GM12878 (cell line): ENCODE data around the gene COPE. TPM values are rescaled to one million over a fixed set of nuclear protein-coding genes. Genes with fewer than 3 reads are reported as not detected.

Experiments used
- ATAC-seq: fragments of 200-7000 bp; cut with Tn5 transposase; 3 replicates; pipeline ENCODE4 v1.9.1; 2020; ENCODE audit warnings: mild to moderate bottlenecking, moderate library complexity
- BruUV-seq: library from RNA; stranded (reverse); fragments of 400-500 nt; replicated peaks from 2 replicates; lab custom pipeline; 2021; lab: Mats Ljungman, UMichigan
- CTCF ChIA-PET: fragments of 300-600 bp; sonication (Branson Sonifier 250); formaldehyde crosslinking; extraction: SDS; loops from one replicate; lab custom pipeline; 2021; ENCODE audit warnings: inconsistent platforms; lab: Yijun Ruan, JAX
- POLR2A ChIA-PET: fragments of 350-600 bp; formaldehyde crosslinking; extraction: SDS; loops from one replicate; lab custom pipeline; 2021; ENCODE audit warnings: inconsistent platforms; lab: Charles Lee
- RAD21 ChIA-PET: fragments of 300-600 bp; sonication (Branson Sonifier 250); formaldehyde crosslinking; loops from one replicate; lab custom pipeline; 2023; ENCODE audit warnings: antibody characterized with exemption; ENCODE audit not compliant: unreplicated experiment; lab: Charles Lee
- SMC1A ChIA-PET: fragments of 300-600 bp; sonication (Branson Sonifier 250); formaldehyde crosslinking; loops from one replicate; lab custom pipeline; 2023; ENCODE audit not compliant: unreplicated experiment, uncharacterized antibody; lab: Charles Lee
- DNase-seq: peaks from one replicate; pipeline ENCODE4 v3.0.0-alpha.2; 2011; ENCODE audit warnings: low read depth, low spot score
- FAIRE-seq: peaks from 3 replicates; lab custom pipeline; 2011; peaks lifted over from hg19 to GRCh38; lab: Jason Lieb, UNC
- H2AFZ ChIP-seq: 2 replicates; pipeline ENCODE4 v1.6.0; 2011; ENCODE audit warnings: low read depth, low read length, control low read depth; ENCODE audit not compliant: control insufficient read depth
- H3K27ac ChIP-seq: 2 replicates; pipeline ENCODE4 v1.5.1; 2011; ENCODE audit warnings: control low read depth; ENCODE audit not compliant: control insufficient read depth, insufficient read depth
- H3K27me3 ChIP-seq, 2 experiments: replicated peaks in 1 of 2; 2 replicates each; pipeline versions ENCODE4 v1.6.0 to v1.6.1; 2011; ENCODE audit warnings: low read length in 1 of 2; ENCODE audit not compliant: control insufficient read depth in 2 of 2, insufficient read depth in 2 of 2
- H3K36me3 ChIP-seq, 2 experiments: 2 replicates each; pipeline ENCODE4 v1.5.1; 2011; ENCODE audit warnings: low read length in 1 of 2; ENCODE audit not compliant: control insufficient read depth in 2 of 2, insufficient read depth in 2 of 2
- H3K4me1 ChIP-seq: 2 replicates; pipeline ENCODE4 v1.6.1; 2011; ENCODE audit warnings: mild to moderate bottlenecking, low read length, moderate library complexity, mixed read lengths; ENCODE audit not compliant: control insufficient read depth, insufficient read depth
- H3K4me2 ChIP-seq: 2 replicates; pipeline ENCODE4 v1.6.0; 2011; ENCODE audit warnings: control low read depth; ENCODE audit not compliant: control insufficient read depth, insufficient read depth
- H3K4me3 ChIP-seq: fragments of 200-600 bp; sonication (generic); 2 replicates; pipeline ENCODE4 v1.5.1; 2016
- H3K79me2 ChIP-seq: 2 replicates; pipeline ENCODE4 v1.6.0; 2011; ENCODE audit warnings: low read length; ENCODE audit not compliant: control insufficient read depth, insufficient read depth
- H3K9ac ChIP-seq: 2 replicates; pipeline ENCODE4 v1.8.0; 2011; ENCODE audit warnings: low read length, control low read depth, mixed read lengths; ENCODE audit not compliant: control insufficient read depth, insufficient read depth
- H3K9me3 ChIP-seq: replicated peaks from 3 replicates; pipeline ENCODE4 v1.5.1; 2011; ENCODE audit warnings: mild to moderate bottlenecking, low read length; ENCODE audit not compliant: control insufficient read depth, insufficient read depth
- H4K20me1 ChIP-seq: 2 replicates; pipeline ENCODE4 v1.6.0; 2011; ENCODE audit not compliant: control insufficient read depth, insufficient read depth
- BACH1 ChIP-seq: fragments of 450-650 bp; IDR thresholded peaks from 2 replicates; pipeline ENCODE4 v1.6.1; 2017; ENCODE audit warnings: mild to moderate bottlenecking, borderline replicate concordance
- CREM ChIP-seq: IDR thresholded peaks from 2 replicates; pipeline ENCODE4 v1.6.1; 2014; ENCODE audit warnings: antibody characterized with exemption, low read depth
- ESRRA ChIP-seq: IDR thresholded peaks from 2 replicates; pipeline ENCODE4 v1.6.1; 2012; ENCODE audit warnings: mild to moderate bottlenecking, low read length, improper control_type of control experiment
- GABPA ChIP-seq: IDR thresholded peaks from 2 replicates; pipeline ENCODE4 v1.6.1; 2014; ENCODE audit warnings: antibody characterized with exemption, low read depth, mild to moderate bottlenecking, inconsistent platforms
- IKZF1 ChIP-seq: fragments of 450-650 bp; conservative IDR thresholded peaks from 2 replicates; pipeline ENCODE4 v1.6.1; 2017; ENCODE audit warnings: antibody characterized with exemption, mild to moderate bottlenecking
- IRF5 ChIP-seq: fragments of 450-650 bp; IDR thresholded peaks from 2 replicates; pipeline ENCODE4 v1.6.1; 2017; ENCODE audit warnings: borderline replicate concordance
- MAX ChIP-seq: IDR thresholded peaks from 2 replicates; pipeline ENCODE4 v1.6.1; 2012; ENCODE audit warnings: low read depth, low read length, improper control_type of control experiment
- MTA2 ChIP-seq: fragments of 450-650 bp; IDR thresholded peaks from 2 replicates; pipeline ENCODE4 v1.6.1; 2016; ENCODE audit warnings: low read depth, mild to moderate bottlenecking, moderate library complexity
- NR2C1 ChIP-seq: fragments of 450-650 bp; IDR thresholded peaks from 2 replicates; pipeline ENCODE4 v1.6.1; 2017; ENCODE audit warnings: antibody characterized with exemption, mild to moderate bottlenecking, moderate library complexity
- RCOR1 ChIP-seq: conservative IDR thresholded peaks from 2 replicates; pipeline ENCODE4 v1.6.1; 2012; ENCODE audit warnings: low read depth, low read length, improper control_type of control experiment
- TCF3 ChIP-seq: IDR thresholded peaks from 2 replicates; pipeline ENCODE4 v1.6.1; 2012; ENCODE audit warnings: low read depth, mild to moderate bottlenecking, low read length, borderline replicate concordance; ENCODE audit not compliant: insufficient read depth
- TCF7 ChIP-seq: IDR thresholded peaks from 2 replicates; pipeline ENCODE4 v1.6.1; 2014; ENCODE audit warnings: antibody characterized with exemption, borderline replicate concordance
- ZNF24 ChIP-seq: fragments of 450-650 bp; IDR thresholded peaks from 2 replicates; pipeline ENCODE4 v1.6.1; 2017; ENCODE audit warnings: antibody characterized with exemption, mild to moderate bottlenecking
- ZNF622 ChIP-seq: fragments of 450-650 bp; IDR thresholded peaks from 2 replicates; pipeline ENCODE4 v1.6.1; 2017; ENCODE audit warnings: mild to moderate bottlenecking, inconsistent platforms
- WGBS: methylation state at CpG from one replicate; pipeline ENCODE4 v1.1.6; 2016; ENCODE audit warnings: low lambda C conversion rate; ENCODE audit not compliant: insufficient replicate concordance, insufficient coverage; ENCODE audit errors: missing lambda C conversion rate; 5-methylcytosine and 5-hydroxymethylcytosine counted together
- in situ Hi-C: fragments of 300-500 bp; cut with MboI; formaldehyde crosslinking; loops from 9 replicates; pipeline ENCODE4 v1.14.3; 2018; ENCODE audit warnings: mixed read lengths
- intact Hi-C: fragments of 100-400 bp; cut with micrococcal nuclease; formaldehyde crosslinking; loops from one replicate; pipeline ENCODE4 v1.14.2; 2022; ENCODE audit not compliant: unreplicated experiment
- polyA plus RNA-seq, 11 experiments: library from polyadenylated mRNA; depleted of rRNA in 4 of 11; unstranded in 6 of 11; stranded (reverse) in 5 of 11; fragments of >200 nt; fragmentation: Nextera tagmentation in 4 of 11; fragmentation: Illumina TruSeq in 1 of 11; extraction: Ambion mirVana in 4 of 11; extraction: Trizol in 1 of 11; gene quantifications; 1 replicate in 1 of 11; 2 replicates in 10 of 11; pipeline versions ENCODE4 v1.2.1 to v1.2.3, GENCODE V29; 2011 to 2016; ENCODE audit warnings: inconsistent platforms in 2 of 11, missing spikeins in 2 of 11, low read depth in 1 of 11
- total RNA-seq, 4 experiments: library from RNA; depleted of rRNA in 3 of 4; stranded (reverse); fragments of >200 nt in 3 of 4; fragmentation: Illumina TruSeq in 1 of 4; extraction: Trizol in 1 of 4; gene quantifications; 2 replicates each; pipeline versions ENCODE4 v1.2.1 to v1.2.3, GENCODE V29; 2013 to 2021

The COPE gene
- total and polyA plus RNA-seq, 10 of the 15 experiments (the other 5 are each of a cell fraction or from before 2014, with no cell fraction given) = 3.5 to 464 (median 222) TPM

GRCh38 chr19:18948976-18949356 is 29.8 kb upstream of the COPE start:
- DNase-seq (no peak), ATAC-seq (no peak), FAIRE-seq (no peak)
- Histone ChIP-seq H3K36me3 (no peaks in the 10 kb centered on the region), H3K4me1 (peaks cover 14% of the 10 kb centered on the region), H3K27ac (no peak overlapping the region), H3K9me3 (no peaks in the 10 kb centered on the region), H3K79me2 (no peaks in the 10 kb centered on the region), H3K27me3 (no peaks in the 10 kb centered on the region), H3K4me3 (no peak overlapping the region), H3K4me2 (no peak overlapping the region), H2AFZ (no peak overlapping the region), H4K20me1 (no peaks in the 10 kb centered on the region), H3K9ac (no peak overlapping the region)
- in situ Hi-C loops = no loop called here
- ChIA-PET RAD21 (no interaction called here), CTCF (interaction anchor here (1.1 kb wide), 1 partner anchor 37 kb away, joined by 3 read pairs; no protein-coding TSS in a partner anchor), SMC1A (interaction anchor here (0.6 to 0.9 kb wide), 2 partner anchors 38 to 874 kb away, joined by 3 to 4 read pairs; no protein-coding TSS in a partner anchor), POLR2A (no interaction called here)
- 39% methylated on average over 5 of the region's 5 CpGs for WGBS
- intact Hi-C loops = no loop called here
- no TSS peak for BruUV-seq
- TF ChIP-seq CREM (no peak), IKZF1 (no peak), TCF3 (no peak), TCF7 (no peak), MTA2 (no peak), ESRRA (no peak), RCOR1 (no peak), IRF5 (no peak), ZNF622 (no peak), NR2C1 (no peak), BACH1 (no peak), ZNF24 (no peak), MAX (no peak), GABPA (no peak)
